SK-N-SH (cell line): ENCODE measurements around the gene RAD51B. TPM values are rescaled to one million over a fixed set of nuclear protein-coding genes. Genes with fewer than 3 reads are reported as not detected.

Experiments used
- CTCF ChIA-PET: fragments of 300-600, 350-600 bp; formaldehyde crosslinking; extraction: SDS; loops from one replicate; lab custom pipeline; 2021; lab: Yijun Ruan, JAX
- POLR2A ChIA-PET: fragments of 350-600 bp; sonication (Branson Sonifier 250); formaldehyde crosslinking; extraction: SDS; loops from one replicate; lab custom pipeline; 2020; ENCODE audit warnings: antibody characterized with exemption, inconsistent platforms; lab: Yijun Ruan, JAX
- DNase-seq: peaks from one replicate; pipeline ENCODE4 v3.0.0; 2012
- H2AFZ ChIP-seq: fragments of 200-600 bp; sonication (generic); 2 replicates; pipeline ENCODE4 v1.8.1; 2016; ENCODE audit warnings: antibody characterized with exemption, mild to moderate bottlenecking, low read depth
- H3F3A ChIP-seq: fragments of 200-600 bp; sonication (generic); replicated peaks from 2 replicates; pipeline ENCODE3; 2016; ENCODE audit warnings: antibody characterized with exemption, mild to moderate bottlenecking; ENCODE audit not compliant: insufficient read depth
- H3K27ac ChIP-seq, 2 experiments: fragments of 200-500 bp in 1 of 2; fragments of 200-600 bp in 1 of 2; sonication (Bioruptor generic) in 1 of 2; sonication (generic), shearing (Covaris generic) in 1 of 2; 2 replicates each; pipeline versions ENCODE4 v1.5.1 to v1.6.1; 2014 to 2016; ENCODE audit warnings: low read depth in 2 of 2, inconsistent platforms in 1 of 2, low read length in 1 of 2, mild to moderate bottlenecking in 1 of 2, mixed read lengths in 1 of 2
- H3K27me3 ChIP-seq: fragments of 200-600 bp; sonication (generic), shearing (Covaris generic); 2 replicates; pipeline ENCODE4 v1.6.1; 2016; ENCODE audit warnings: mixed run types; ENCODE audit not compliant: insufficient read depth
- H3K36me3 ChIP-seq, 2 experiments: fragments of 200-500 bp in 1 of 2; fragments of 200-600 bp in 1 of 2; sonication (Bioruptor generic) in 1 of 2; sonication (generic) in 1 of 2; replicated peaks in 1 of 2; 2 replicates each; pipeline versions ENCODE3 to v1.5.1; 2014 to 2016; ENCODE audit warnings: low read length in 1 of 2, mild to moderate bottlenecking in 1 of 2; ENCODE audit not compliant: insufficient read depth in 2 of 2, control insufficient read depth in 1 of 2
- H3K4me1 ChIP-seq, 2 experiments: fragments of 200-500 bp in 1 of 2; fragments of 200-600 bp in 1 of 2; sonication (Bioruptor generic) in 1 of 2; sonication (generic), shearing (Covaris generic) in 1 of 2; 2 replicates each; pipeline versions ENCODE4 v1.5.1 to v1.6.1; 2014 to 2016; ENCODE audit warnings: low read depth in 1 of 2, low read length in 1 of 2, mixed run types in 1 of 2; ENCODE audit not compliant: insufficient read depth in 2 of 2, control insufficient read depth in 1 of 2
- H3K4me2 ChIP-seq: fragments of 200-600 bp; sonication (generic), shearing (Covaris generic); 2 replicates; pipeline ENCODE4 v1.6.1; 2017; ENCODE audit warnings: mixed run types
- H3K4me3 ChIP-seq, 2 experiments: fragments of 200-500 bp in 1 of 2; fragments of 200-600 bp in 1 of 2; sonication (Bioruptor generic) in 1 of 2; sonication (generic), shearing (Covaris generic) in 1 of 2; 2 replicates each; pipeline versions ENCODE4 v1.5.1 to v1.8.1; 2014 to 2016; ENCODE audit warnings: low read depth in 2 of 2, inconsistent platforms in 1 of 2, low read length in 1 of 2, mild to moderate bottlenecking in 1 of 2, mixed read lengths in 1 of 2, moderate library complexity in 1 of 2
- H3K79me2 ChIP-seq: fragments of 200-600 bp; sonication (generic); 2 replicates; pipeline ENCODE4 v1.8.1; 2017; ENCODE audit warnings: mild to moderate bottlenecking; ENCODE audit not compliant: insufficient read depth
- H3K9ac ChIP-seq: fragments of 200-600 bp; sonication (generic); 2 replicates; pipeline ENCODE4 v1.6.1; 2017; ENCODE audit warnings: mixed run types
- H3K9me2 ChIP-seq: fragments of 200-600 bp; sonication (generic); 2 replicates; pipeline ENCODE4 v1.6.1; 2017; ENCODE audit warnings: mixed run types
- H3K9me3 ChIP-seq: fragments of 200-600 bp; sonication (generic); 2 replicates; pipeline ENCODE4 v1.6.1; 2017; ENCODE audit warnings: mixed run types, mild to moderate bottlenecking, moderate library complexity
- H4K20me1 ChIP-seq: fragments of 200-600 bp; sonication (generic); 2 replicates; pipeline ENCODE4 v1.6.1; 2017; ENCODE audit warnings: mild to moderate bottlenecking, mixed run types; ENCODE audit not compliant: insufficient read depth
- EZH2phosphoT487 ChIP-seq: fragments of 200-600 bp; sonication (generic); IDR thresholded peaks from 2 replicates; pipeline ENCODE4 v1.6.1; 2017; ENCODE audit warnings: low read depth, mixed run types, mild to moderate bottlenecking, antibody characterized with exemption, moderate library complexity, borderline replicate concordance
- FOSL2 ChIP-seq: IDR thresholded peaks from 2 replicates; pipeline ENCODE4 v1.4.0; 2012; ENCODE audit warnings: low read depth, mild to moderate bottlenecking, moderate library complexity, borderline replicate concordance
- FOXJ3 ChIP-seq: sonication (generic); formaldehyde crosslinking; IDR thresholded peaks from 2 replicates; pipeline ENCODE4 v1.5.1; 2020; ENCODE audit warnings: mild to moderate bottlenecking, missing genetic modification reagents
- FOXM1 ChIP-seq: IDR thresholded peaks from 2 replicates; pipeline ENCODE4 v1.4.0; 2012; ENCODE audit warnings: low read depth, mild to moderate bottlenecking
- GATA2 ChIP-seq: sonication (generic); formaldehyde crosslinking; IDR thresholded peaks from 2 replicates; pipeline ENCODE4 v1.5.0; 2020; ENCODE audit warnings: mild to moderate bottlenecking, missing genetic modification reagents
- MEF2A ChIP-seq: IDR thresholded peaks from 2 replicates; pipeline ENCODE4 v1.4.0; 2012; ENCODE audit warnings: low read depth, borderline replicate concordance
- MXI1 ChIP-seq: IDR thresholded peaks from 2 replicates; pipeline ENCODE4 v1.6.1; 2012; ENCODE audit warnings: mild to moderate bottlenecking, low read depth, low read length, improper control_type of control experiment
- NRF1 ChIP-seq: IDR thresholded peaks from 2 replicates; pipeline ENCODE4 v1.6.1; 2012; ENCODE audit warnings: low read depth, mild to moderate bottlenecking, low read length
- RCOR1 ChIP-seq: fragments of 150-350 bp; IDR thresholded peaks from 2 replicates; pipeline ENCODE4 v1.6.1; 2017; ENCODE audit warnings: antibody characterized with exemption, low read length
- RFX5 ChIP-seq: IDR thresholded peaks from 2 replicates; pipeline ENCODE4 v1.6.1; 2012; ENCODE audit warnings: mild to moderate bottlenecking, improper control_type of control experiment, low read length
- RXRA ChIP-seq: IDR thresholded peaks from 2 replicates; pipeline ENCODE4 v1.4.0; 2012; ENCODE audit warnings: low read depth, mild to moderate bottlenecking, borderline replicate concordance
- SIN3A ChIP-seq: IDR thresholded peaks from 2 replicates; pipeline ENCODE4 v1.6.1; 2012; ENCODE audit warnings: low read depth, mild to moderate bottlenecking, low read length, moderate library complexity, borderline replicate concordance
- SMC3 ChIP-seq: IDR thresholded peaks from 2 replicates; pipeline ENCODE4 v1.6.1; 2012; ENCODE audit warnings: low read depth, low read length, improper control_type of control experiment
- TAF1 ChIP-seq: IDR thresholded peaks from 2 replicates; pipeline ENCODE4 v1.6.1; 2012; ENCODE audit warnings: low read depth, mild to moderate bottlenecking, low read length, moderate library complexity, borderline replicate concordance
- TCF12 ChIP-seq: IDR thresholded peaks from 2 replicates; pipeline ENCODE4 v1.4.0; 2012
- TEAD4 ChIP-seq: IDR thresholded peaks from 2 replicates; pipeline ENCODE4 v1.4.0; 2012; ENCODE audit warnings: mild to moderate bottlenecking, borderline replicate concordance; ENCODE audit not compliant: insufficient read depth
- WGBS: methylation state at CpG from one replicate; pipeline ENCODE4 v1.1.6; 2017; ENCODE audit warnings: low lambda C conversion rate; 5-methylcytosine and 5-hydroxymethylcytosine counted together
- polyA plus RNA-seq, 3 experiments: library from polyadenylated mRNA; depleted of rRNA; stranded (reverse); fragments of >200 nt; gene quantifications; 2 replicates each; pipeline ENCODE4 v1.2.3, GENCODE V29; 2012
- TF ChIP-seq, protein P1 (sequence below): fragments of 200-600 bp; sonication (generic); IDR thresholded peaks from 2 replicates; pipeline ENCODE4 v1.6.1; 2017; ENCODE audit warnings: antibody characterized with exemption, mild to moderate bottlenecking, moderate library complexity
- TF ChIP-seq, protein P2 (sequence below): IDR thresholded peaks from 2 replicates; pipeline ENCODE4; 2012
- TF ChIP-seq, protein P3 (sequence below): fragments of 150-350 bp; IDR thresholded peaks from 2 replicates; pipeline ENCODE4 v1.6.1; 2016; ENCODE audit warnings: mild to moderate bottlenecking, low read depth, low read length
- TF ChIP-seq, protein P4 (sequence below): fragments of 150-350 bp; IDR thresholded peaks from 2 replicates; pipeline ENCODE4 v1.6.1; 2017; ENCODE audit warnings: antibody characterized with exemption, low read length, low read depth, borderline replicate concordance

The RAD51B gene
- polyA plus RNA-seq, 1 of the 3 experiments (the other 2 are of a cell fraction), result 6.0 TPM

DNA sequence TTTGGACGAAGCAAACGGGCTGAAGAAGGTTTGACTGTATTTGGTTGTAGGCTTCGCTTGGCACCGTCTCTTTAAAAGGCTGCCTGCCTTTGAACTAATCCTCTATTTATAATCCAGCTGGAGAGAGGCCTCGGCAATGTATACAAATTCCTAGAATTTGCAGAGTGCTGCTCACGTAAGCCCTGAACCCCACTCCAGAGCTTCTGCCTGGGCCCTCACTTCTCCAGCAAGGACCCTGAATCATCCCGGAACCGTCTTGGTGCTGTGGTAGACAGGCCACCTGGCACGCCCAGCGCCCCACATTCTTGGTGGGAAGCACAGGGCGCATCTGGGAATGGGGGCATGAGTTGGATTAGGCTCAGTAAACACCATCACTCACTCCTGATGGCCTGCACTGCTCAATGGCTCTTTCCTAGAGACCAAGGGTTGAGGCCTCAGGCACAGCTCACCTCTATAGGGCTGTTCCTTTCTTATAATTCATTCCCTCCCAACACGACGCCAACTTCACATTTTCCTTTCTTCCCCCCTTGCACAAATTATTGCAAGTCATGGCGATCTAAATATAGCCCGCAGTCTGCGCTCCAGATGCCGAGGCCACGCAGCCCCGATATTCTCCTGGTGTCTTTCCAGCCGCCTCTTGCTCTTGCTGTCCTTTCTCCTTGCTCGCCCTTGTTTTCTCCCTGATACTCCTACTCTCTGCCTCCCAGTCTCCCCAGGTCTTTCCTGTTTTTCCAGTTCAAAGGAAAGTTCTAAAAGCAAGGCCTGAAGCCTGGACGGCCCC is 832.3 kb downstream of the RAD51B start:
- Histone ChIP-seq H3F3A (no peaks in the 10 kb centered on the region), H3K4me1 (peaks cover 18 to 34% of the 10 kb centered on the region in 2 experiments; a peak in 3 of 4 replicates), H4K20me1 (no peaks in the 10 kb centered on the region), H3K4me2 (no peak overlapping the region), H3K27me3 (no peaks in the 10 kb centered on the region), H3K9ac (no peak overlapping the region), H3K36me3 (no peaks in the 10 kb centered on the region), H3K9me2 (no peaks in the 10 kb centered on the region), H3K4me3 (no peak overlapping the region), H2AFZ (no peak overlapping the region), H3K79me2 (no peaks in the 10 kb centered on the region), H3K9me3 (no peaks in the 10 kb centered on the region), H3K27ac (no peak overlapping the region)
- POLR2A ChIA-PET, result no interaction called here
- CTCF ChIA-PET, result interaction anchor here (1.2 kb wide), 1 partner anchor 11 kb away, joined by 3 read pairs; no protein-coding TSS in a partner anchor
- WGBS, result 85% methylated on average over 21 of the region's 22 CpGs
- TF ChIP-seq, protein P1, sequence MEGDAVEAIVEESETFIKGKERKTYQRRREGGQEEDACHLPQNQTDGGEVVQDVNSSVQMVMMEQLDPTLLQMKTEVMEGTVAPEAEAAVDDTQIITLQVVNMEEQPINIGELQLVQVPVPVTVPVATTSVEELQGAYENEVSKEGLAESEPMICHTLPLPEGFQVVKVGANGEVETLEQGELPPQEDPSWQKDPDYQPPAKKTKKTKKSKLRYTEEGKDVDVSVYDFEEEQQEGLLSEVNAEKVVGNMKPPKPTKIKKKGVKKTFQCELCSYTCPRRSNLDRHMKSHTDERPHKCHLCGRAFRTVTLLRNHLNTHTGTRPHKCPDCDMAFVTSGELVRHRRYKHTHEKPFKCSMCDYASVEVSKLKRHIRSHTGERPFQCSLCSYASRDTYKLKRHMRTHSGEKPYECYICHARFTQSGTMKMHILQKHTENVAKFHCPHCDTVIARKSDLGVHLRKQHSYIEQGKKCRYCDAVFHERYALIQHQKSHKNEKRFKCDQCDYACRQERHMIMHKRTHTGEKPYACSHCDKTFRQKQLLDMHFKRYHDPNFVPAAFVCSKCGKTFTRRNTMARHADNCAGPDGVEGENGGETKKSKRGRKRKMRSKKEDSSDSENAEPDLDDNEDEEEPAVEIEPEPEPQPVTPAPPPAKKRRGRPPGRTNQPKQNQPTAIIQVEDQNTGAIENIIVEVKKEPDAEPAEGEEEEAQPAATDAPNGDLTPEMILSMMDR, result no peak
- TF ChIP-seq GATA2 (CRISPR knock-in tag), result no peak
- no peak for TF ChIP-seq SIN3A
- TF ChIP-seq MEF2A, result no peak
- TF ChIP-seq RFX5, result no peak
- no peak for TF ChIP-seq TEAD4
- TF ChIP-seq, protein P2, sequence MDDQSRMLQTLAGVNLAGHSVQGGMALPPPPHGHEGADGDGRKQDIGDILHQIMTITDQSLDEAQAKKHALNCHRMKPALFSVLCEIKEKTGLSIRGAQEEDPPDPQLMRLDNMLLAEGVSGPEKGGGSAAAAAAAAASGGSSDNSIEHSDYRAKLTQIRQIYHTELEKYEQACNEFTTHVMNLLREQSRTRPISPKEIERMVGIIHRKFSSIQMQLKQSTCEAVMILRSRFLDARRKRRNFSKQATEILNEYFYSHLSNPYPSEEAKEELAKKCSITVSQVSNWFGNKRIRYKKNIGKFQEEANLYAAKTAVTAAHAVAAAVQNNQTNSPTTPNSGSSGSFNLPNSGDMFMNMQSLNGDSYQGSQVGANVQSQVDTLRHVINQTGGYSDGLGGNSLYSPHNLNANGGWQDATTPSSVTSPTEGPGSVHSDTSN, result no peak
- TF ChIP-seq TCF12, result no peak
- TF ChIP-seq TAF1, result no peak
- no peak for TF ChIP-seq FOXJ3 (CRISPR knock-in tag)
- TF ChIP-seq RXRA, result no peak
- no peak for TF ChIP-seq EZH2phosphoT487
- no peak for TF ChIP-seq MXI1
- no peak for TF ChIP-seq FOXM1
- TF ChIP-seq RCOR1, result no peak
- no peak for TF ChIP-seq NRF1
- no peak for TF ChIP-seq SMC3
- no peak for TF ChIP-seq FOSL2
- TF ChIP-seq, protein P3, sequence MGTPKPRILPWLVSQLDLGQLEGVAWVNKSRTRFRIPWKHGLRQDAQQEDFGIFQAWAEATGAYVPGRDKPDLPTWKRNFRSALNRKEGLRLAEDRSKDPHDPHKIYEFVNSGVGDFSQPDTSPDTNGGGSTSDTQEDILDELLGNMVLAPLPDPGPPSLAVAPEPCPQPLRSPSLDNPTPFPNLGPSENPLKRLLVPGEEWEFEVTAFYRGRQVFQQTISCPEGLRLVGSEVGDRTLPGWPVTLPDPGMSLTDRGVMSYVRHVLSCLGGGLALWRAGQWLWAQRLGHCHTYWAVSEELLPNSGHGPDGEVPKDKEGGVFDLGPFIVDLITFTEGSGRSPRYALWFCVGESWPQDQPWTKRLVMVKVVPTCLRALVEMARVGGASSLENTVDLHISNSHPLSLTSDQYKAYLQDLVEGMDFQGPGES, result no peak
- TF ChIP-seq, protein P4, sequence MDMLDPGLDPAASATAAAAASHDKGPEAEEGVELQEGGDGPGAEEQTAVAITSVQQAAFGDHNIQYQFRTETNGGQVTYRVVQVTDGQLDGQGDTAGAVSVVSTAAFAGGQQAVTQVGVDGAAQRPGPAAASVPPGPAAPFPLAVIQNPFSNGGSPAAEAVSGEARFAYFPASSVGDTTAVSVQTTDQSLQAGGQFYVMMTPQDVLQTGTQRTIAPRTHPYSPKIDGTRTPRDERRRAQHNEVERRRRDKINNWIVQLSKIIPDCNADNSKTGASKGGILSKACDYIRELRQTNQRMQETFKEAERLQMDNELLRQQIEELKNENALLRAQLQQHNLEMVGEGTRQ, result no peak
- no peak for DNase-seq
